Liver (tissue), 3 donors: ENCODE data around the gene DENND6A.

ENCODE experiments used
- HNF4A ChIP-seq, 2 donors: conservative IDR thresholded peaks; 2 replicates each; pipeline ENCODE4 v1.6.1; 2016; ENCODE audit warnings: antibody characterized with exemption in 2 of 2, mild to moderate bottlenecking in 2 of 2
- SP1 ChIP-seq: IDR thresholded peaks from 2 replicates; pipeline ENCODE4 v1.6.1; 2018; ENCODE audit warnings: antibody characterized with exemption, mild to moderate bottlenecking
- TF ChIP-seq, protein P1 (sequence below): fragments of 150-350 bp; IDR thresholded peaks from 2 replicates; pipeline ENCODE4 v1.5.1; 2017; ENCODE audit warnings: improper control_type of control experiment, low read depth, low read length; ENCODE audit not compliant: missing input control
- TF ChIP-seq, protein P2 (sequence below): IDR thresholded peaks from 2 replicates; pipeline ENCODE4 v1.6.1; 2016; ENCODE audit warnings: antibody characterized with exemption
- donor health status: healthy.
- donor health status: healthy.

DNA sequence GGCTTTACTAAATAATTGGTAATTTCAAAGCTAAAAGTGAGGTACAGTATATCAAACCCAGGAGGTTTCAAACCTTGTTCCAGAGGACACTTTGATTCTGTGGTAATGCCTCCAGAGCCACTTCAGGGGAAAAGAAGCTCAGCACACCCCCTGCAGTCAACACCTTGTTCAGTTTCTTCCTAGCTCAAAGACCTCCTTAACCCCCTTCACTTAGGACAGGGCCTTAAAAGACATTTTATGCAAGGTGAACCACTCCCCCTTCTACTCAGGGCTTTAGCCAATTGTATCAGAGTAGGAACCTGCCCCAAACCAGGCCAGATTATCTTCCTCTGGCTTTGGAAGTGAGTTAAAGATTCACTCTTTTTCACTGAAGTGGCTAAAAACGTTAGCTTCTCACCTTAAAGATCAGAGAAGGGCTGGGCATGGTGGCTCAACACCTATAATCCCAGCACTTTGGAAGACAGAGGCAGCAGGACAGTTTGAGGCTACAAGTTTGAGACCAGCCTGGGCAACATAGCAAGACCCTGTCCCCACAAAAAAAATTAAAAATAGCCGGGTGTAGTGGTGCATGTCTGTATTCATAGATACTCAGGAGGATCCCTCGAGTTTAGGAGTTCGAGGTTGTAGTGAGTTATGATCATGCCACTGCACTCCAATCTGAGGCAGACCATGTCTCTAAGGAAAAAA, 3.4 kb downstream of the DENND6A start:
- TF ChIP-seq SP1 (no peak), HNF4A (conservative IDR thresholded peaks at IDR 0.05) (no peak)
- TF ChIP-seq, protein P1, sequence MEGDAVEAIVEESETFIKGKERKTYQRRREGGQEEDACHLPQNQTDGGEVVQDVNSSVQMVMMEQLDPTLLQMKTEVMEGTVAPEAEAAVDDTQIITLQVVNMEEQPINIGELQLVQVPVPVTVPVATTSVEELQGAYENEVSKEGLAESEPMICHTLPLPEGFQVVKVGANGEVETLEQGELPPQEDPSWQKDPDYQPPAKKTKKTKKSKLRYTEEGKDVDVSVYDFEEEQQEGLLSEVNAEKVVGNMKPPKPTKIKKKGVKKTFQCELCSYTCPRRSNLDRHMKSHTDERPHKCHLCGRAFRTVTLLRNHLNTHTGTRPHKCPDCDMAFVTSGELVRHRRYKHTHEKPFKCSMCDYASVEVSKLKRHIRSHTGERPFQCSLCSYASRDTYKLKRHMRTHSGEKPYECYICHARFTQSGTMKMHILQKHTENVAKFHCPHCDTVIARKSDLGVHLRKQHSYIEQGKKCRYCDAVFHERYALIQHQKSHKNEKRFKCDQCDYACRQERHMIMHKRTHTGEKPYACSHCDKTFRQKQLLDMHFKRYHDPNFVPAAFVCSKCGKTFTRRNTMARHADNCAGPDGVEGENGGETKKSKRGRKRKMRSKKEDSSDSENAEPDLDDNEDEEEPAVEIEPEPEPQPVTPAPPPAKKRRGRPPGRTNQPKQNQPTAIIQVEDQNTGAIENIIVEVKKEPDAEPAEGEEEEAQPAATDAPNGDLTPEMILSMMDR, result no peak
- TF ChIP-seq, protein P2, sequence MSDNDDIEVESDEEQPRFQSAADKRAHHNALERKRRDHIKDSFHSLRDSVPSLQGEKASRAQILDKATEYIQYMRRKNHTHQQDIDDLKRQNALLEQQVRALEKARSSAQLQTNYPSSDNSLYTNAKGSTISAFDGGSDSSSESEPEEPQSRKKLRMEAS, result no peak
